H1 (cell line): Measurements from ENCODE around the gene ADD2. TPM values are rescaled to one million over a fixed set of nuclear protein-coding genes. Genes with fewer than 3 reads are reported as not detected.

Experiments
- BRCA1 ChIP-seq: IDR thresholded peaks from 2 replicates; pipeline ENCODE4 v1.6.1; 2012; ENCODE audit warnings: low read depth, low read length, improper control_type of control experiment
- CBX8 ChIP-seq: fragments of 300-800, 300-1000 bp; sonication (generic); IDR thresholded peaks from 2 replicates; pipeline ENCODE4 v1.7.1; 2016; ENCODE audit warnings: low read depth, low read length, borderline replicate concordance
- KDM5A ChIP-seq: fragments of 200-600 bp; IDR thresholded peaks from 2 replicates; pipeline ENCODE4 v1.7.1; 2012; ENCODE audit warnings: mild to moderate bottlenecking, low read length, inconsistent platforms, mixed read lengths
- POLR2AphosphoS5 ChIP-seq: IDR thresholded peaks from 2 replicates; pipeline ENCODE4 v1.6.1; 2011; ENCODE audit warnings: low read depth, low read length
- RXRA ChIP-seq: IDR thresholded peaks from 2 replicates; pipeline ENCODE4 v1.6.1; 2011; ENCODE audit warnings: low read depth, mild to moderate bottlenecking, low read length, moderate library complexity; ENCODE audit not compliant: insufficient read depth
- SP4 ChIP-seq: IDR thresholded peaks from 2 replicates; pipeline ENCODE4 v1.6.1; 2012; ENCODE audit warnings: low read length, inconsistent platforms
- TAF1 ChIP-seq: IDR thresholded peaks from 2 replicates; pipeline ENCODE4 v1.6.1; 2011; ENCODE audit warnings: mild to moderate bottlenecking, low read depth, low read length
- TEAD4 ChIP-seq: IDR thresholded peaks from 2 replicates; pipeline ENCODE4 v1.6.1; 2012; ENCODE audit warnings: low read depth, low read length, inconsistent platforms, mixed read lengths
- polyA plus RNA-seq, 7 experiments: library from polyadenylated mRNA; depleted of rRNA in 3 of 7; stranded (reverse) in 5 of 7; unstranded in 2 of 7; fragments of >200 nt in 5 of 7; fragments of 200-250 nt in 2 of 7; gene quantifications; 1 replicate in 5 of 7; 2 replicates in 1 of 7; 4 replicates in 1 of 7; pipeline versions ENCODE4 v1.2.1 to v1.2.3, GENCODE V29; 2011 to 2013; ENCODE audit warnings: missing spikeins in 2 of 7, mixed read lengths in 2 of 7
- total RNA-seq: library from RNA; stranded (reverse); fragmentation: NEBNext Ultra II Directional; extraction: Animal tissue kit (Norgen Biotek cat#: 25700); gene quantifications from 2 replicates; pipeline ENCODE4 v1.2.1, GENCODE V29; 2021
- TF ChIP-seq, protein P1 (sequence below): fragments of 300-600 bp; sonication (generic); IDR thresholded peaks from 2 replicates; pipeline ENCODE4 v1.7.1; 2012; ENCODE audit warnings: low read length, moderate library complexity, mild to moderate bottlenecking, inconsistent platforms; ENCODE audit not compliant: insufficient replicate concordance
- TF ChIP-seq, protein P2 (sequence below): IDR thresholded peaks from 2 replicates; pipeline ENCODE4 v1.6.1; 2011; ENCODE audit warnings: low read depth, mild to moderate bottlenecking, low read length; ENCODE audit not compliant: insufficient read depth

ADD2 gene
- total and polyA plus RNA-seq, 2 of the 8 experiments (the other 6 are each of a cell fraction or from before 2014, with no cell fraction given), result 58.5 to 170 TPM

DNA sequence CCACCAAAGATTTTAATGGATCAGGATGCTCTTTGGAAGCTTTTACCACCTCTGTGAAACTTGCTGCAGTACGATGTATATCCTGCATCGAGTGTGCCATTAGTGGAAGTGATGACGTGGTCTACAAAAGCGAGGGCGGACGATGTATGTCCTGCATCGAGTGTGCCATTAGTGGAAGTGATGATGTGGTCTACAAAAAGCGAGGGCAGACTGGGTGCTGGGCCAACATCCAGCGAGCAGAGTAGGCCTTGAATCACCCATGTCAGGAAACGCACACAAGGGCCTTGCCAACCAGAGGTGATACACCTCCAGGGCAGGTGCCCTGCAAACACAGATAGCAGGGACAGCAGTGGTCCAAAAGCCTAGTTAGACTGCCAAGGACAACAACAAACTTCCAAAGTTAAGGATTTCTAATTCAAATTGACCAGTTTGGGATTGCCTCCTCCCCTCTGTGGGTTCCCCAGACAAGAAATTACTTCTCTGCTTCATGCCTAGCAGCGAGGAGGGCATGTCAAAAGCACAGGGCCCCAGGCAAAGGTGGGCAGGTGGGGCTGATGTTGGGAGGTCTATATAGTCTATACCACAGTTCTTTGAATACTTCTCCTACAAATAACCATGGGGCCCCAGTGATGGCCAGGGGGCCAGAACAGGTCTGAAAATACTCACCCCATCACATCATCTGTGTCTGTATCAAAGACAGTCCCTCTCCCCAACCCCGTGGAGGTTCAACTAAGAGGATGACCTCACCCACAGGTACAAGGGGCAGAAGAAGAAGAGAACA, 70.2 kb downstream of the ADD2 start (continued):
- TF ChIP-seq, protein P1, sequence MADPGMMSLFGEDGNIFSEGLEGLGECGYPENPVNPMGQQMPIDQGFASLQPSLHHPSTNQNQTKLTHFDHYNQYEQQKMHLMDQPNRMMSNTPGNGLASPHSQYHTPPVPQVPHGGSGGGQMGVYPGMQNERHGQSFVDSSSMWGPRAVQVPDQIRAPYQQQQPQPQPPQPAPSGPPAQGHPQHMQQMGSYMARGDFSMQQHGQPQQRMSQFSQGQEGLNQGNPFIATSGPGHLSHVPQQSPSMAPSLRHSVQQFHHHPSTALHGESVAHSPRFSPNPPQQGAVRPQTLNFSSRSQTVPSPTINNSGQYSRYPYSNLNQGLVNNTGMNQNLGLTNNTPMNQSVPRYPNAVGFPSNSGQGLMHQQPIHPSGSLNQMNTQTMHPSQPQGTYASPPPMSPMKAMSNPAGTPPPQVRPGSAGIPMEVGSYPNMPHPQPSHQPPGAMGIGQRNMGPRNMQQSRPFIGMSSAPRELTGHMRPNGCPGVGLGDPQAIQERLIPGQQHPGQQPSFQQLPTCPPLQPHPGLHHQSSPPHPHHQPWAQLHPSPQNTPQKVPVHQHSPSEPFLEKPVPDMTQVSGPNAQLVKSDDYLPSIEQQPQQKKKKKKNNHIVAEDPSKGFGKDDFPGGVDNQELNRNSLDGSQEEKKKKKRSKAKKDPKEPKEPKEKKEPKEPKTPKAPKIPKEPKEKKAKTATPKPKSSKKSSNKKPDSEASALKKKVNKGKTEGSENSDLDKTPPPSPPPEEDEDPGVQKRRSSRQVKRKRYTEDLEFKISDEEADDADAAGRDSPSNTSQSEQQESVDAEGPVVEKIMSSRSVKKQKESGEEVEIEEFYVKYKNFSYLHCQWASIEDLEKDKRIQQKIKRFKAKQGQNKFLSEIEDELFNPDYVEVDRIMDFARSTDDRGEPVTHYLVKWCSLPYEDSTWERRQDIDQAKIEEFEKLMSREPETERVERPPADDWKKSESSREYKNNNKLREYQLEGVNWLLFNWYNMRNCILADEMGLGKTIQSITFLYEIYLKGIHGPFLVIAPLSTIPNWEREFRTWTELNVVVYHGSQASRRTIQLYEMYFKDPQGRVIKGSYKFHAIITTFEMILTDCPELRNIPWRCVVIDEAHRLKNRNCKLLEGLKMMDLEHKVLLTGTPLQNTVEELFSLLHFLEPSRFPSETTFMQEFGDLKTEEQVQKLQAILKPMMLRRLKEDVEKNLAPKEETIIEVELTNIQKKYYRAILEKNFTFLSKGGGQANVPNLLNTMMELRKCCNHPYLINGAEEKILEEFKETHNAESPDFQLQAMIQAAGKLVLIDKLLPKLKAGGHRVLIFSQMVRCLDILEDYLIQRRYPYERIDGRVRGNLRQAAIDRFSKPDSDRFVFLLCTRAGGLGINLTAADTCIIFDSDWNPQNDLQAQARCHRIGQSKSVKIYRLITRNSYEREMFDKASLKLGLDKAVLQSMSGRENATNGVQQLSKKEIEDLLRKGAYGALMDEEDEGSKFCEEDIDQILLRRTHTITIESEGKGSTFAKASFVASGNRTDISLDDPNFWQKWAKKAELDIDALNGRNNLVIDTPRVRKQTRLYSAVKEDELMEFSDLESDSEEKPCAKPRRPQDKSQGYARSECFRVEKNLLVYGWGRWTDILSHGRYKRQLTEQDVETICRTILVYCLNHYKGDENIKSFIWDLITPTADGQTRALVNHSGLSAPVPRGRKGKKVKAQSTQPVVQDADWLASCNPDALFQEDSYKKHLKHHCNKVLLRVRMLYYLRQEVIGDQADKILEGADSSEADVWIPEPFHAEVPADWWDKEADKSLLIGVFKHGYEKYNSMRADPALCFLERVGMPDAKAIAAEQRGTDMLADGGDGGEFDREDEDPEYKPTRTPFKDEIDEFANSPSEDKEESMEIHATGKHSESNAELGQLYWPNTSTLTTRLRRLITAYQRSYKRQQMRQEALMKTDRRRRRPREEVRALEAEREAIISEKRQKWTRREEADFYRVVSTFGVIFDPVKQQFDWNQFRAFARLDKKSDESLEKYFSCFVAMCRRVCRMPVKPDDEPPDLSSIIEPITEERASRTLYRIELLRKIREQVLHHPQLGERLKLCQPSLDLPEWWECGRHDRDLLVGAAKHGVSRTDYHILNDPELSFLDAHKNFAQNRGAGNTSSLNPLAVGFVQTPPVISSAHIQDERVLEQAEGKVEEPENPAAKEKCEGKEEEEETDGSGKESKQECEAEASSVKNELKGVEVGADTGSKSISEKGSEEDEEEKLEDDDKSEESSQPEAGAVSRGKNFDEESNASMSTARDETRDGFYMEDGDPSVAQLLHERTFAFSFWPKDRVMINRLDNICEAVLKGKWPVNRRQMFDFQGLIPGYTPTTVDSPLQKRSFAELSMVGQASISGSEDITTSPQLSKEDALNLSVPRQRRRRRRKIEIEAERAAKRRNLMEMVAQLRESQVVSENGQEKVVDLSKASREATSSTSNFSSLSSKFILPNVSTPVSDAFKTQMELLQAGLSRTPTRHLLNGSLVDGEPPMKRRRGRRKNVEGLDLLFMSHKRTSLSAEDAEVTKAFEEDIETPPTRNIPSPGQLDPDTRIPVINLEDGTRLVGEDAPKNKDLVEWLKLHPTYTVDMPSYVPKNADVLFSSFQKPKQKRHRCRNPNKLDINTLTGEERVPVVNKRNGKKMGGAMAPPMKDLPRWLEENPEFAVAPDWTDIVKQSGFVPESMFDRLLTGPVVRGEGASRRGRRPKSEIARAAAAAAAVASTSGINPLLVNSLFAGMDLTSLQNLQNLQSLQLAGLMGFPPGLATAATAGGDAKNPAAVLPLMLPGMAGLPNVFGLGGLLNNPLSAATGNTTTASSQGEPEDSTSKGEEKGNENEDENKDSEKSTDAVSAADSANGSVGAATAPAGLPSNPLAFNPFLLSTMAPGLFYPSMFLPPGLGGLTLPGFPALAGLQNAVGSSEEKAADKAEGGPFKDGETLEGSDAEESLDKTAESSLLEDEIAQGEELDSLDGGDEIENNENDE, result no peak
- no peak for TF ChIP-seq BRCA1
- TF ChIP-seq, protein P2, sequence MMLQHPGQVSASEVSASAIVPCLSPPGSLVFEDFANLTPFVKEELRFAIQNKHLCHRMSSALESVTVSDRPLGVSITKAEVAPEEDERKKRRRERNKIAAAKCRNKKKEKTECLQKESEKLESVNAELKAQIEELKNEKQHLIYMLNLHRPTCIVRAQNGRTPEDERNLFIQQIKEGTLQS, result no peak
- no peak for TF ChIP-seq POLR2AphosphoS5
- no peak for TF ChIP-seq TEAD4
- no peak for TF ChIP-seq CBX8
- no peak for TF ChIP-seq SP4
- no peak for TF ChIP-seq TAF1
- no peak for TF ChIP-seq KDM5A
- no peak for TF ChIP-seq RXRA
